B cell (primary cell): ENCODE results near the gene RWDD4. TPM values are rescaled to one million over a fixed set of nuclear protein-coding genes. Genes with fewer than 3 reads are reported as not detected.

Experiments used
- ATAC-seq: fragments of 200-7000 bp; cut with Tn5 transposase; one replicate; pipeline ENCODE4 v1.10.0; 2021; ENCODE audit warnings: low read depth, mild to moderate bottlenecking, moderate number of reproducible peaks, moderate library complexity
- CTCF ChIA-PET: fragments of 350-600 bp; sonication (Branson Sonifier 250); formaldehyde crosslinking; loops from one replicate; lab custom pipeline; 2021; ENCODE audit warnings: antibody characterized with exemption, inconsistent platforms; lab: Charles Lee
- POLR2A ChIA-PET: fragments of 350-600 bp; sonication (Branson Sonifier 250); formaldehyde crosslinking; loops from one replicate; lab custom pipeline; 2021; ENCODE audit warnings: antibody characterized with exemption; lab: Charles Lee
- DNase-seq: peaks from one replicate; pipeline ENCODE4 v3.0.0; 2013
- H2AFZ ChIP-seq: 2 replicates; pipeline ENCODE4 v1.6.1; 2012; ENCODE audit warnings: mild to moderate bottlenecking, low read depth, low read length; ENCODE audit not compliant: insufficient read depth, poor library complexity, severe bottlenecking
- H3K27ac ChIP-seq, 2 donors: 1 replicate in 1 of 2; 2 replicates in 1 of 2; pipeline ENCODE4 v1.5.1; 2012 to 2013; ENCODE audit warnings: low read length in 2 of 2, mild to moderate bottlenecking in 2 of 2, moderate library complexity in 1 of 2
- H3K27me3 ChIP-seq, 4 experiments: fragments of 200-600 bp in 1 of 4; sonication (generic) in 1 of 4; replicated peaks in 1 of 4; 1 replicate in 2 of 4; 2 replicates in 2 of 4; pipeline versions ENCODE4 v1.6.1 to v1.7.0; 2013 to 2016; ENCODE audit warnings: low read length in 3 of 4, mild to moderate bottlenecking in 2 of 4, mixed read lengths in 1 of 4, moderate library complexity in 1 of 4; ENCODE audit not compliant: insufficient read depth in 4 of 4, control insufficient read depth in 3 of 4; ENCODE audit errors: control extremely low read depth in 1 of 4
- H3K36me3 ChIP-seq, 2 experiments: replicated peaks in 1 of 2; 1 replicate in 1 of 2; 2 replicates in 1 of 2; pipeline versions ENCODE4 v1.6.1 to v1.7.1; 2013; ENCODE audit warnings: low read length in 1 of 2; ENCODE audit not compliant: insufficient read depth in 2 of 2, control insufficient read depth in 1 of 2; ENCODE audit errors: control extremely low read depth in 1 of 2, extremely low read depth in 1 of 2
- H3K4me1 ChIP-seq, 2 donors: fragments of 200-600 bp in 1 of 2; sonication (generic) in 1 of 2; 1 replicate in 1 of 2; 2 replicates in 1 of 2; pipeline versions ENCODE4 v1.5.1 to v1.6.1; 2013 to 2017; ENCODE audit warnings: low read length in 2 of 2; ENCODE audit not compliant: control insufficient read depth in 2 of 2, insufficient read depth in 2 of 2
- H3K4me2 ChIP-seq: replicated peaks from 2 replicates; pipeline ENCODE3; 2012; ENCODE audit warnings: mild to moderate bottlenecking, low read depth, low read length; ENCODE audit not compliant: poor library complexity, severe bottlenecking
- H3K4me3 ChIP-seq, 5 experiments: fragments of 200-600 bp in 1 of 5; sonication (generic) in 1 of 5; 1 replicate in 3 of 5; 2 replicates in 2 of 5; pipeline versions ENCODE4 v1.5.1 to v1.7.0; 2011 to 2016; ENCODE audit warnings: low read length in 4 of 5, mild to moderate bottlenecking in 4 of 5, low read depth in 2 of 5, control low read depth in 1 of 5, moderate library complexity in 1 of 5; ENCODE audit not compliant: insufficient read depth in 1 of 5; ENCODE audit errors: control extremely low read depth in 1 of 5, extremely low read depth in 1 of 5
- H3K79me2 ChIP-seq: fragments of 200-600 bp; sonication (generic); one replicate; pipeline ENCODE4 v1.6.0; 2016; ENCODE audit warnings: low read length; ENCODE audit not compliant: control insufficient read depth, insufficient read depth
- H3K9ac ChIP-seq: fragments of 200-600 bp; sonication (generic); 2 replicates; pipeline ENCODE4 v1.6.1; 2017; ENCODE audit warnings: mild to moderate bottlenecking, low read length, moderate library complexity
- H3K9me3 ChIP-seq, 3 donors: one replicate each; pipeline versions ENCODE4 v1.6.1 to v1.7.1; 2013; ENCODE audit warnings: low read length in 2 of 3; ENCODE audit not compliant: control insufficient read depth in 2 of 3, insufficient read depth in 1 of 3; ENCODE audit errors: control extremely low read depth in 1 of 3
- H4K20me1 ChIP-seq: 2 replicates; pipeline ENCODE4 v1.6.0; 2012; ENCODE audit warnings: mild to moderate bottlenecking, low read length; ENCODE audit not compliant: insufficient read depth, control insufficient read depth, poor library complexity, severe bottlenecking
- H3K27ac Mint-ChIP-seq: one replicate; pipeline ENCODE4 v1.8.0; 2021; ENCODE audit warnings: mixed read lengths
- H3K27me3 Mint-ChIP-seq: one replicate; pipeline ENCODE4 v1.8.0; 2021; ENCODE audit warnings: mixed read lengths
- H3K4me1 Mint-ChIP-seq: one replicate; pipeline ENCODE4 v1.8.0; 2021; ENCODE audit warnings: mixed read lengths
- H3K4me3 Mint-ChIP-seq: one replicate; pipeline ENCODE4 v1.8.0; 2021; ENCODE audit warnings: mixed read lengths
- H3K9me3 Mint-ChIP-seq: one replicate; pipeline ENCODE4 v1.8.0; 2022; ENCODE audit warnings: mixed read lengths; ENCODE audit not compliant: insufficient read depth
- CTCF ChIP-seq: fragments of 200-600 bp; IDR thresholded peaks from one replicate; pipeline ENCODE4 v1.8.0; 2022; ENCODE audit warnings: antibody characterized with exemption, mild to moderate bottlenecking
- EZH2 ChIP-seq: IDR thresholded peaks from 2 replicates; pipeline ENCODE4 v1.6.1; 2012; ENCODE audit warnings: borderline replicate concordance, low read depth, mild to moderate bottlenecking, moderate library complexity, low read length; ENCODE audit not compliant: insufficient read depth, poor library complexity, severe bottlenecking
- WGBS: methylation state at CpG from one replicate; pipeline ENCODE4 v1.1.5; 2013; ENCODE audit warnings: missing lambda C conversion rate; ENCODE audit not compliant: insufficient coverage; 5-methylcytosine and 5-hydroxymethylcytosine counted together
- intact Hi-C: fragments of 100-400 bp; cut with micrococcal nuclease; formaldehyde crosslinking; loops from one replicate; pipeline ENCODE4 v1.10.0; 2022
- polyA plus RNA-seq: library from polyadenylated mRNA; depleted of rRNA; stranded (reverse); fragments of >200 nt; gene quantifications from 2 replicates; pipeline ENCODE4 v1.2.3, GENCODE V29; 2012
- total RNA-seq, 2 donors: library from RNA; stranded (reverse); fragments of 120-200 nt in 1 of 2; gene quantifications; 1 replicate in 1 of 2; 2 replicates in 1 of 2; pipeline versions ENCODE4 v1.2.3 to v1.2.4, GENCODE V29; 2013 to 2022

The RWDD4 gene
- total and polyA plus RNA-seq, 2 donors (not counting 1 experiment from before 2014, with no cell fraction given), result 3.0 to 16.3 TPM

- Histone ChIP-seq H3K9me3 (no peaks in the 10 kb centered on the region), H2AFZ (no peak overlapping the region), H3K4me2 (no peak overlapping the region), H3K27ac (no peak overlapping the region), H4K20me1 (no peaks in the 10 kb centered on the region), H3K79me2 (no peaks in the 10 kb centered on the region), H3K36me3 (no peaks in the 10 kb centered on the region), H3K4me1 (no peaks in the 10 kb centered on the region), H3K9ac (no peak overlapping the region), H3K27me3 (no peaks in the 10 kb centered on the region), H3K4me3 (no peak overlapping the region)
- no peaks in the 10 kb centered on the region for H3K4me1 Mint-ChIP-seq
- WGBS, result 91% methylated on average over 6 of the region's 6 CpGs
- H3K4me3 Mint-ChIP-seq, result no peak overlapping the region
- DNase-seq, result no peak
- no peak for ATAC-seq
- POLR2A ChIA-PET, result no interaction called here
- CTCF ChIA-PET, result no interaction called here
- no peak overlapping the region for H3K27ac Mint-ChIP-seq
- intact Hi-C loops, result no loop called here
- TF ChIP-seq EZH2 (no peak), CTCF (no peak)
- no peaks in the 10 kb centered on the region for H3K9me3 Mint-ChIP-seq
- no peaks in the 10 kb centered on the region for H3K27me3 Mint-ChIP-seq
Measured at GRCh38 chr4:183626168-183626567, 32.8 kb downstream of the RWDD4 start.

GRCh38 chr4:183624548-183624947 lies 34.4 kb downstream of the RWDD4 start:
- Mint-ChIP-seq H3K4me3 (no peak overlapping the region), H3K27me3 (peaks cover 5% of the 10 kb centered on the region), H3K4me1 (no peaks in the 10 kb centered on the region), H3K9me3 (no peaks in the 10 kb centered on the region), H3K27ac (no peak overlapping the region)
- no peak overlapping the region for H3K27ac ChIP-seq
- no peaks in the 10 kb centered on the region for H3K4me1 ChIP-seq
- ChIA-PET POLR2A (no interaction called here), CTCF (no interaction called here)
- H4K20me1 ChIP-seq, result no peaks in the 10 kb centered on the region
- no peak overlapping the region for H2AFZ ChIP-seq
- 78% methylated on average over 4 of the region's 6 CpGs for WGBS
- no peak overlapping the region for H3K4me2 ChIP-seq
- DNase-seq (no peak), ATAC-seq (no peak)
- no peak for TF ChIP-seq EZH2
- no peak for TF ChIP-seq CTCF
- no peak overlapping the region for H3K4me3 ChIP-seq
- no peaks in the 10 kb centered on the region for H3K79me2 ChIP-seq
- H3K36me3 ChIP-seq, result no peaks in the 10 kb centered on the region
- H3K27me3 ChIP-seq, result no peaks in the 10 kb centered on the region
- no peaks in the 10 kb centered on the region for H3K9me3 ChIP-seq
- H3K9ac ChIP-seq, result no peak overlapping the region
- intact Hi-C loops, result no loop called here
